Stomach (tissue), 8 donors: ENCODE measurements around the gene PWP1. TPM values are rescaled to one million over a fixed set of nuclear protein-coding genes. Genes with fewer than 3 reads are reported as not detected.

ENCODE experiments used
- polyA plus RNA-seq, 3 donors: library from polyadenylated mRNA; stranded (reverse); fragments of 200-250 nt; gene quantifications; one replicate each; pipeline ENCODE4 v1.2.3, GENCODE V29; 2013
- total RNA-seq, 5 donors: library from RNA; depleted of rRNA; stranded (reverse); fragments of >200 nt; gene quantifications; one replicate each; pipeline versions ENCODE4 v1.1.0 to v1.2.3, GENCODE V29; 2014 to 2016
- donor health status: healthy with polysubstance abuse.
- donor health status: Bipolar disorder and iron deficiency.
- donor health status: healthy.

Gene PWP1
- total and polyA plus RNA-seq, 8 donors, result 19.4 to 101 (median 41.2) TPM

Other genes with a start within 250 kb of the PWP1 start
- 100 to 1,000 TPM in 3 of 5 donors, 10 to 100 TPM in 2; 24.6 to 207 (median 104) TPM for gene PRDM4, start 75.3 kb downstream of the PWP1 start, total RNA-seq
- 10 to 100 TPM in 1 of 3 donors, 1 to 10 TPM in 2; 8.3 to 11.5 (median 9.3) TPM for gene PRDM4, start 75.3 kb downstream of the PWP1 start, polyA plus RNA-seq
- not detected for gene ASCL4, start 88.9 kb downstream of the PWP1 start, total RNA-seq
- gene ASCL4, start 88.9 kb downstream of the PWP1 start, polyA plus RNA-seq, result under 1 TPM in 1 of 3 donors, not detected in 2; 0.10 TPM